Measurements from ENCODE around the gene XRCC6. TPM values are rescaled to one million over a fixed set of nuclear protein-coding genes. Genes with fewer than 3 reads are reported as not detected.
"Not testable (repeated sequence)": the region's sequence is repeated elsewhere in the genome, so short reads cannot be mapped to it uniquely, and the experiment has no call there.

Gene XRCC6
- total RNA-seq, 1 donor from 2014 or later: 209 TPM

DNA sequence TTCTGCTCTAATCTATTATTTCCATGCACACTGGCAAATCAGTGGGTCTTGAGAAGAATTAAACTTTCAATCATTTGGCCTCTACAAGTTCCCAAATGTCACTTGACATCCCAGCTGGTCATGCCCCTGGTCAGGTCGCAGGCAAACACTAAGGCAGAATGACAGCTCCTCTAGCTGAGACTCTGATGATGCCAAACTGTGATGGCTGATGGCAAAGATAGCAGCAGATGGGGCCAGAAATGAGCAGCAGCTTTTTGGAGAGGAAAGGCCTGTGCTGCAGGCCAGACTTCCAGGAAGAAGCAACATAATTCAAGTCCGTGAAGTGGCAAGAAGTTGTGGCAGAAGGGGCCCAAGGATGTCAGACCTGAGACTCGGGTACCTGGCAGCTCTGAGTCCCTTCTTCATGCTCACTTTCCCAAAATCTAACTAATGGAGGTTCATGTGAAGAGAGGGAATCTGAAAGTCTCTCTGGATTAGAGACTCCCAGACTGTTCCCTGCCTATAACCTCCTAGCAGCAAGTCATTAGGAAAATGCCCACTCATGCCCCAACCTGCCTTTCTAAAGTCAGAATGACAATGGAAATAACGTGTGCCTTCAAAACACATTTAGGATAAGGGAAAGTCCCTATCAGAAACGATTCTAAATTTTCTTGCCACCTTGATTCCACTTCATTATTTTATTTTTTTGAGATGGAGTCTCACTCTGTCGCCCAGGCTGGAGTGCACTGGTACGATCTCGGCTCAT is 22.0 kb upstream of the XRCC6 start:
- no peak for DNase-seq (ENCODE audit: low spot score)

GRCh38 chr22:41600976-41601375 is 20.1 kb upstream of the XRCC6 start:
- no peak for DNase-seq (ENCODE audit: low spot score)

DNA sequence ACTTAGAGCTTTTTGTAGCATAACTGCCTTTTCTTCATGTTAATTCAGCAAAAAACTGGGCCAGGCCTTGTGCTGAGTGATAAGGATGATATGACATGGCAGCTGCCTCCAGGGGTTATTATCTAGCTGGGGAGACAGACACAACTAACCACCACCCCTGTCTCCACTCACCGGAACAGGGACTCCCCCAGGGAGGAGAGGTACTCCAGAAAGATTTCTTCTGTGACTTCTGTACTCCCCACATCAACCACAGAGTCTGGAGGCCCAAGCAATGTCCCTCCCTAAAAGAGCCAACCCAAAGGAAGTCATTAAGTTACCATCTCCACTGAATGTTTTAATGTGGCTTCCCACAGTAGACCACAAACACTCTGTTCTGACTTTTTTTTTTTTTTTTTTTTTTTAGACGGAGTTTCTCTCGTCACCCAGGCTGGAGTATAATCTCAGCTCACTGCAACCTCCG is 17.2 kb upstream of the XRCC6 start:
- no peak for DNase-seq (ENCODE audit: low spot score)

DNA sequence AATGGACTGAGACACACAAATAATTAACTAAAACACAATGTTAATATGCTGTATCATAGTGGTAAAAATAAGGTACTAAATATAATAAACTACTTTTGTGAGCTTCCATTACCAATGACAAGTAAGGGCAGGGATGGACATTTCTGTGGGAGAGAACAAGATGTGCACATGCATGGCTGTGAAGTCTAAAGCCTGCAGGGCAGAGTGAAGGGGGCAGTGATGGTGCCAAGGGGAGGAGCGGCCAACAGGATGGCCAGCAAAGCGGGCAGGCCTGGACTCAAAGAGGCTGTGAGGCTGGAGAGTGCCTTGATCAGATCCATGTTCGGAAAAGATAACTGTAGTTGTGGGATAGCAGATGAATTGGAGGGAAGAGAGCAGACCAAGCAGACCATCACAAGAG is 12.7 kb upstream of the XRCC6 start:
- no peak for DNase-seq (ENCODE audit: low spot score)

DNA sequence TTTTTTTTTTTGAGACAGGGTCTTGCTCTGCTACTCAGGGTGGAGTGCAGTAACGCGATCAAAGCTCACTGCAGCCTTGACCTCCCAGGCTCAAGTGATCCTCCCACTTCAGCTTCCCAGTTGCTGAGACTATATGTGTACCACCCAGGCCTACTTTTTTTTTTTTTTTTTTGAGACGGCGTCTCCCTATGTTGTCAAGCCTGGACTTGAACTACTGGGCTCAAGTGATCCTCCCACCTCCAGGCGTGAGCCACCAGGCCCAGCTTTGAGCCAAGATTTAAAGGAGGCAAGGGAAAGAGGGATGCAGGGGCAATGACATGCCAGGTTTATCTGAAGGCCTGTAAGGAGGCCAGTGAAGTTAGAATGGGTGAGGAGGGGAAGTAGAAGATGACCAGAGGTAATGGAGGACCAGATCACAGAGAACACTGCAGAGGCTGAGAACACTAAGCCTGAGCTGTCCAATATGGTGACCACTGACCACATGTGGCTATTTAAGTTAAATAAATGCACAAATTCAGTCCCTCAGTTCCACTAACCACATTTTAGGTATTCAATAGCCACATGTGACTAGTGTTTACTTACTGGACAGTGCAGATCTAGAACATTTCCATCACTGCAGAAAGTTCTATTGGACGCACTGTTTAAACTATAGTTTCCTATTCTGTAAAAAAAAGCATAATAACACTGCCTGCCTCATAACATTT is 8.3 kb upstream of the XRCC6 start:
- no peak for DNase-seq (ENCODE audit: low spot score)

DNA sequence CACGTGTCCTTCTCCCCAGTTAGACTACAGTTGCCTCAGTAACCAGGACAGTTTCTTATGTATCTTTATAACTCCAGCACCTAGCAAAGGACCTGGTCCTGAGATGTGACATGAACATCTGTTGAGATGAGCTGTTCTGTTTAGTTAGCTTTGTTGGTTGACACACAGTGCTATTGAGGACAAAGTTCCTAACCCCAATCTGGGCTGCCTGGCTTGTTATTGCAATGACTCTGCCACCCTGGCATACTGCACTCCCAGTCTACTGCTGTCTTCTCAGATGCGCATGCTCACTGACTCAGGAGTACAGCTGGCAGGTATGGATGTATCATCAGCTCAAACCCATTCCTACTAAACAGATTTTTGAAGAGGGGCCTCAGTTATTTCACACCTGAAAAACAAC is 7.6 kb upstream of the XRCC6 start:
- no peak for DNase-seq (ENCODE audit: low spot score)

GRCh38 chr22:41619979-41620588 is 1.0 kb upstream of the XRCC6 start:
- DNase-seq (ENCODE audit: low spot score): peak; percentile 62

DNA sequence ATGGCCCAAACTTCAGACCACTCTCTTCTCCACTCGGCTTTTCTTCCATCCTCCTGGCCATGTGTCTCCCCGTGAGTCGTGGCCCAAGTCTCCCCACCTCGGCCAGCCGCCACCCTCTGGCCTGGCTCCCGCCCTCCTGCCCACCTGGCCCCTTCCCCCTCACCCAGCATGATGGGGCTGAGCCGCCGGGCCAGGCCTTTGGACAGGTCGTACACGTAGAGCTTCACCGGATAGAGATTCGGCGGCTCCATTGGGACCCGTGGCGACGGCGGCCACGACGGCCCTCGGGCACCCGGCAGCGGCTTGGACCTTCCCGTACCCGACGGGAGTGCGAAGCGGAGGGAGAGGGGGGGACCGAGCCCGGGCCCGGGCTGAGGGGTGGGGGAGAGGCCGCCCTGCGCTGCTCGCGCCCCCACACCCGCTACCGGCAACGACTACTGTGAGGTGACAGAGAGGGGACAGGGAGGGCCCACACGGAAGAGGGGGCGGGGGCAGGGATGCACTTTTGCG is 451 bp upstream of the XRCC6 start, which contains the start of gene DESI1:
Gene DESI1, minus strand, starts transcription at position 455 of the 510 bp plus-strand sequence. Its CDS starts 204 bp downstream, at position 251.
- no peak for DNase-seq (ENCODE audit: low spot score)

DNA sequence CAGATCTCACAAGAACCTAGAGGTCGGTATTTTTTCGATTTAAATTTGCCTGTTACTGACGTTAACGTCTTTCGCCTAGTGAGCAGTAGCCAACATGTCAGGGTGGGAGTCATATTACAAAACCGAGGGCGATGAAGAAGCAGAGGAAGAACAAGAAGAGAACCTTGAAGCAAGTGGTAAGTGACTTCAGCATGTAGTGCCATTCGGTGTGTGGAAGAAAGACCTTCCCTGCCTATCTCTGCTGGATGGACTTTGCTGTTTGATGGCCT is 750 bp downstream of the XRCC6 start:
- no peak for DNase-seq (ENCODE audit: low spot score)

DNA sequence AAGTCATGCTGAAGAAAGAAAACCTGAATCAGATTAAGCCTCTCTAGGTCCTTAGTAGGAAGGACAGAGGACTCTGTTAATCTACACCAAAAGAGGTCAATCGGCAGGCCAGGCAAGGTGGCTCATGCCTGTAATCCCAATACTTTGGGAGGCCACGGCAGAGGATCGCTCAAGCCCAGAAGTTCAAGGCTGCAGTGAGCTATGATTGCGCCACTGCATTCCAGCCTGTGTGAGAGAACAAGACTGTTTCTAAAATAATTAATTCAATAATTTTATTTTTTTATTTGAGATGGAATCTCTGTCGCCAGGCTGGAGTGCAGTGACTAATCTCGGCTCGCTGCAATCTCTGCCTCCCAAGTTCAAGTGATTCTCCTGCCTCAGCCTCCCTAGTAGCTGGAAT is 4.5 kb downstream of the XRCC6 start:
- DNase-seq (ENCODE audit: low spot score): no peak

GRCh38 chr22:41631115-41631514 is 10.0 kb downstream of the XRCC6 start:
- DNase-seq (ENCODE audit: low spot score): not testable (repeated sequence)

DNA sequence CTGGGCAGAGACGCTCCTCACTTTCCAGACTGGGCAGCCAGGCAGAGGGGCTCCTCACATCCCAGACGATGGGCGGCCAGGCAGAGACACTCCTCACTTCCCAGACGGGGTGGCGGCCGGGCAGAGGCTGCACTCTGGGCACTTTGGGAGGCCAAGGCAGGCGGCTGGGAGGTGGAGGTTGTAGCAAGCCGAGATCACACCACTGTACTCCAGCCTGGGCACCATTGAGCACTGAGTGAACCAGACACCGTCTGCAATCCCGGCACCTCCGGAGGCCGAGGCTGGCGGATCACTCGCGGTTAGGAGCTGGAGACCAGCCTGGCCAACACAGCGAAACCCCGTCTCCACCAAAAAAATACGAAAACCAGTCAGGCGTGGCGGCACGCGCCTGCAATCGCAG is 10.5 kb downstream of the XRCC6 start:
- DNase-seq (ENCODE audit: low spot score): not testable (repeated sequence)

DNA sequence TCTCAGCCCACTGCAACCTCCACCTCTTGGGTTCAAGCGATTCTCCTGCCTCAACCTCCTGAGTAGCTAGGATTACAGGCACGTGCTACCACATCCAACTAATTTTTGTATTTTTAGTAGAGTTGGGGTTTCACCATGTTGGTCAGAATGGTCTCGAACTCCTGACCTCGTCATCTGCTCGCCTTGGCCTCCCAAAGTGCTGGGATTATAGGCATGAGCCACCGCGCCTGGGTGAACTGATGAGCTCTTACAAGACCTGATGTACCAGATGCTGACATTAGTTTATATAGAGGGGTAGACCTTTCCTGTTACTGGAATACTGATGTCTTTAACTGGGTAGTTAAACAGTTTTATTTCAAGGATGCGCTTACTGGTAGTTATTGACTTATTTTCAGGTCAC is 13.5 kb downstream of the XRCC6 start:
- DNase-seq (ENCODE audit: low spot score): not testable (repeated sequence)

DNA sequence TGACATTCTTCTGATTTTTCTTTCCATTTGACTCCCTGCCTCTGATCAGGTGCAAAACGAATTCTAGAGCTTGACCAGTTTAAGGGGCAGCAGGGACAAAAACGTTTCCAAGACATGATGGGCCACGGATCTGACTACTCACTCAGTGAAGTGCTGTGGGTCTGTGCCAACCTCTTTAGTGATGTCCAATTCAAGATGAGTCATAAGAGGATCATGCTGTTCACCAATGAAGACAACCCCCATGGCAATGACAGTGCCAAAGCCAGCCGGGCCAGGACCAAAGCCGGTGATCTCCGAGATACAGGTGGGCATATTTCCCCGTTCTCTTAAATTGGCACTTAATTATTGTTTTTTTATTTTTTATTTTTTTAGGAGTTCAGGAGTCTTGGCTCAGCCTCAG is 15.4 kb downstream of the XRCC6 start:
- DNase-seq (ENCODE audit: low spot score): no peak

GRCh38 chr22:41637623-41638022 is 16.5 kb downstream of the XRCC6 start:
- DNase-seq (ENCODE audit: low spot score): not testable (repeated sequence)

- no peak for DNase-seq (ENCODE audit: low spot score)
Observed at GRCh38 chr22:41638124-41638523, 17.0 kb downstream of the XRCC6 start.

GRCh38 chr22:41638748-41639147 is 17.7 kb downstream of the XRCC6 start:
- no peak for DNase-seq (ENCODE audit: low spot score)

GRCh38 chr22:41641854-41642253 is 20.8 kb downstream of the XRCC6 start:
- no peak for DNase-seq (ENCODE audit: low spot score)

- no peak for DNase-seq (ENCODE audit: low spot score)
Observed at GRCh38 chr22:41642331-41643110, 21.4 kb downstream of the XRCC6 start.

DNA sequence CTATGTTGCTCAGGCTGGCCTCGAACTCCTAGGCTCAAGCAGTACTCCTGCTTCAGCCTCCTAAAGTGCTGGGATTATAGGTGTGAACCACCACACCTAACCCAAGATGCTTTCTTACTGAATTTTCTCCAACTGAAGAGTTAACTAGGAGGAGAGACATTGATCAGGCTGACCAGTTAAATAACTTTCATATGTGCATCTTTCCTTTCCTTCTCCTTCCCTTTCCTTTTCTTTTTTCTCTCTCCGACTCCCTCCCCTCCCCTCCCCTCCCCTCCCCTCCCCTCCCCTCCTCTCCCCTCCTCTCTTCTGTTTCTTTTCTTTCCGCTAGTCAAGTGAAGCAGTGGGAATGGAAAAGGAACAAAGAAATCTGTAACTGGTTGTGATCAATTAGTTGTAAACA is 26.7 kb downstream of the XRCC6 start:
- no peak for DNase-seq (ENCODE audit: low spot score)

GRCh38 chr22:41648432-41648831 is 27.3 kb downstream of the XRCC6 start:
- DNase-seq (ENCODE audit: low spot score): no peak

- DNase-seq (ENCODE audit: low spot score): no peak
Observed at GRCh38 chr22:41650229-41650628, 29.1 kb downstream of the XRCC6 start.
